Spleen (tissue), 11 donors: Measurements from ENCODE around the gene BCAS2. TPM values are rescaled to one million over a fixed set of nuclear protein-coding genes. Genes with fewer than 3 reads are reported as not detected.

Experiments used
- DNase-seq: peaks from one replicate; pipeline ENCODE4 v3.0.0-alpha.2; 2020
- H3K27ac ChIP-seq, 8 donors: fragments of 200-600 bp; sonication (generic) in 7 of 8; 1 replicate in 4 of 8; 2 replicates in 4 of 8; pipeline versions ENCODE4 v1.5.0 to v1.8.0; 2016 to 2021; ENCODE audit warnings: inconsistent platforms in 4 of 8, mild to moderate bottlenecking in 4 of 8, moderate library complexity in 1 of 8
- H3K27me3 ChIP-seq, 7 donors: fragments of 200-600 bp; sonication (generic) in 6 of 7; replicated peaks in 1 of 7; 1 replicate in 4 of 7; 2 replicates in 3 of 7; pipeline versions ENCODE4 v1.5.0 to v1.8.0; 2016 to 2021; ENCODE audit warnings: inconsistent platforms in 3 of 7, mild to moderate bottlenecking in 1 of 7
- H3K36me3 ChIP-seq, 6 donors: fragments of 200-600 bp; sonication (generic) in 5 of 6; 1 replicate in 4 of 6; 2 replicates in 2 of 6; pipeline versions ENCODE4 v1.5.0 to v1.8.0; 2016 to 2021; ENCODE audit warnings: inconsistent platforms in 2 of 6
- H3K4me1 ChIP-seq, 6 donors: fragments of 200-600 bp; sonication (generic) in 5 of 6; 1 replicate in 3 of 6; 2 replicates in 3 of 6; pipeline versions ENCODE4 v1.5.0 to v1.8.0; 2016 to 2021; ENCODE audit warnings: inconsistent platforms in 3 of 6
- H3K4me3 ChIP-seq, 8 donors: fragments of 200-600 bp; sonication (generic) in 7 of 8; 1 replicate in 4 of 8; 2 replicates in 4 of 8; pipeline versions ENCODE4 v1.5.0 to v1.8.0; 2016 to 2021; ENCODE audit warnings: inconsistent platforms in 4 of 8, mild to moderate bottlenecking in 4 of 8, moderate library complexity in 2 of 8
- H3K9me3 ChIP-seq, 8 donors: fragments of 200-600 bp; sonication (generic) in 7 of 8; 1 replicate in 4 of 8; 2 replicates in 4 of 8; pipeline versions ENCODE4 v1.5.0 to v1.8.0; 2016 to 2021; ENCODE audit warnings: inconsistent platforms in 4 of 8
- CTCF ChIP-seq, 11 experiments: fragments of 200-600 bp in 7 of 11; fragments of 450-650 bp in 4 of 11; sonication (generic) in 4 of 11; IDR thresholded peaks in 8 of 11; conservative IDR thresholded peaks in 3 of 11; 1 replicate in 7 of 11; 2 replicates in 4 of 11; pipeline versions ENCODE4 v1.4.0 to v1.8.0; 2016 to 2021; ENCODE audit warnings: antibody characterized with exemption in 11 of 11, inconsistent platforms in 4 of 11, mild to moderate bottlenecking in 1 of 11
- POLR2A ChIP-seq, 3 donors: fragments of 450-650 bp; IDR thresholded peaks; one replicate each; pipeline ENCODE4 v1.5.1; 2017; ENCODE audit warnings: antibody characterized with exemption in 3 of 3, mild to moderate bottlenecking in 1 of 3
- POLR2AphosphoS5 ChIP-seq, 3 donors: sonication (generic); formaldehyde crosslinking; IDR thresholded peaks; one replicate each; pipeline ENCODE4 v1.5.1; 2017; ENCODE audit warnings: antibody characterized with exemption in 3 of 3
- WGBS, 5 donors: extraction: QIAGEN DNeasy Blood & Tissue Kit in 3 of 5; methylation state at CpG; one replicate each; pipeline versions ENCODE4 v1.1.5 to v1.1.7; 2013 to 2018; 5-methylcytosine and 5-hydroxymethylcytosine counted together
- intact Hi-C: fragments of 100-400 bp; cut with DNase I; formaldehyde crosslinking; loops from one replicate; pipeline ENCODE4 v1.15.0; 2023; ENCODE audit warnings: low total_unique reads
- polyA plus RNA-seq, 3 donors: library from polyadenylated mRNA; stranded (reverse); fragments of 200-250 nt; gene quantifications; one replicate each; pipeline ENCODE4 v1.2.1, GENCODE V29; 2013
- total RNA-seq, 7 donors: library from RNA; depleted of rRNA in 3 of 7; stranded (reverse); fragments of >200 nt in 3 of 7; fragmentation: NEBNext Ultra II Directional in 4 of 7; extraction: Animal tissue kit (Norgen Biotek cat#: 25700) in 4 of 7; gene quantifications; one replicate each; pipeline versions ENCODE4 v1.1.0 to v1.2.1, GENCODE V29; 2016 to 2021
- donor health status: healthy with polysubstance abuse.
- donor health status: DM: no; HTN: no; CAD: no; lungs with moderate emphysema.
- donor health status: DM: no; HTN: no; CAD: no.
- donor health status: Bipolar disorder and iron deficiency.
- donor health status: healthy.
- donor health status: DM: no; HTN: no; CAD: no.
- donor health status: DM: yes; HTN: yes; CAD: no.

The BCAS2 gene
- total and polyA plus RNA-seq, 10 donors: 20.3 to 37.1 (median 28.4) TPM

GRCh38 chr1:114594046-114594445 lies 12.6 kb upstream of the BCAS2 start:
- Histone ChIP-seq H3K36me3 (peaks cover 0 to 70% (median 0%) of the 10 kb centered on the region in 6 donors), H3K27me3 (no peaks in the 10 kb centered on the region), H3K4me3 (no peak overlapping the region), H3K9me3 (no peaks in the 10 kb centered on the region), H3K4me1 (no peaks in the 10 kb centered on the region), H3K27ac (no peak overlapping the region)
- DNase-seq: no peak
- WGBS, 5 donors: 87 to 97% (median 91%) methylated on average over 3 of the region's 3 CpGs
- TF ChIP-seq CTCF (IDR thresholded peaks at IDR 0.05 in 8 of 11, conservative IDR thresholded peaks at IDR 0.05 in 3 of 11) (no peak), POLR2AphosphoS5 (IDR thresholded peaks at IDR 0.05) (no peak), POLR2A (IDR thresholded peaks at IDR 0.05) (no peak)
- intact Hi-C loops: no loop called here

GRCh38 chr1:114589122-114589521 lies 7.7 kb upstream of the BCAS2 start:
- Histone ChIP-seq H3K27me3 (no peaks in the 10 kb centered on the region), H3K4me1 (no peaks in the 10 kb centered on the region), H3K36me3 (peaks cover 0 to 57% (median 0%) of the 10 kb centered on the region in 6 donors), H3K4me3 (no peak overlapping the region), H3K9me3 (no peaks in the 10 kb centered on the region), H3K27ac (no peak overlapping the region)
- no peak for DNase-seq
- intact Hi-C loops: loop anchor here (10.0 kb wide), 1 partner anchor 126 kb away; the partner anchor contains the start of gene NRAS
- 79 to 87% (median 86%) methylated on average over 3 of the region's 3 CpGs for WGBS, 5 donors
- no peak for TF ChIP-seq POLR2A (IDR thresholded peaks at IDR 0.05)
- TF ChIP-seq CTCF (IDR thresholded peaks at IDR 0.05 in 8 of 11, conservative IDR thresholded peaks at IDR 0.05 in 3 of 11): no peak
- no peak for TF ChIP-seq POLR2AphosphoS5 (IDR thresholded peaks at IDR 0.05)

GRCh38 chr1:114588196-114588689 lies 6.8 kb upstream of the BCAS2 start:
- no peaks in the 10 kb centered on the region for H3K27me3 ChIP-seq
- peaks cover 0 to 48% (median 0%) of the 10 kb centered on the region in 6 donors for H3K36me3 ChIP-seq
- no peak for TF ChIP-seq POLR2AphosphoS5 (IDR thresholded peaks at IDR 0.05)
- no peak for TF ChIP-seq POLR2A (IDR thresholded peaks at IDR 0.05)
- TF ChIP-seq CTCF (IDR thresholded peaks at IDR 0.05 in 8 of 11, conservative IDR thresholded peaks at IDR 0.05 in 3 of 11): no peak
- no peak for DNase-seq
- intact Hi-C loops: loop anchor here (10.0 kb wide), 1 partner anchor 127 kb away; the partner anchor contains the start of gene NRAS
- H3K9me3 ChIP-seq: no peaks in the 10 kb centered on the region
- 83 to 87% (median 85%) methylated on average over 2 of the region's 2 CpGs for WGBS, 5 donors
- H3K4me1 ChIP-seq: no peaks in the 10 kb centered on the region
- H3K27ac ChIP-seq: no peak overlapping the region
- H3K4me3 ChIP-seq: no peak overlapping the region

GRCh38 chr1:114587203-114587991 lies 6.0 kb upstream of the BCAS2 start:
- TF ChIP-seq POLR2AphosphoS5 (IDR thresholded peaks at IDR 0.05): no peak
- no peak for TF ChIP-seq POLR2A (IDR thresholded peaks at IDR 0.05)
- TF ChIP-seq CTCF (IDR thresholded peaks at IDR 0.05 in 8 of 11, conservative IDR thresholded peaks at IDR 0.05 in 3 of 11): no peak
- H3K4me3 ChIP-seq: no peak overlapping the region
- WGBS, 5 donors: 92 to 96% (median 93%) methylated on average over 16 of the region's 16 CpGs
- no peaks in the 10 kb centered on the region for H3K9me3 ChIP-seq
- DNase-seq: no peak
- H3K4me1 ChIP-seq: peaks cover 0 to 2% (median under 1%) of the 10 kb centered on the region in 6 donors
- intact Hi-C loops: loop anchor here (10.0 kb wide), 1 partner anchor 127 kb away; the partner anchor contains the start of gene NRAS
- peaks cover 0 to 40% (median 0%) of the 10 kb centered on the region in 6 donors for H3K36me3 ChIP-seq
- no peak overlapping the region for H3K27ac ChIP-seq
- no peaks in the 10 kb centered on the region for H3K27me3 ChIP-seq
